CD14-positive monocyte (primary cell): ENCODE data around the gene CEP68. TPM values are rescaled to one million over a fixed set of nuclear protein-coding genes. Genes with fewer than 3 reads are reported as not detected.

Experiments
- DNase-seq, 3 donors: peaks; one replicate each; pipeline ENCODE4 v3.0.0-alpha.2; 2011 to 2022
- H2AFZ ChIP-seq: 2 replicates; pipeline ENCODE4 v1.6.0; 2012; ENCODE audit warnings: mild to moderate bottlenecking, low read depth, low read length, inconsistent platforms; ENCODE audit not compliant: insufficient read depth, poor library complexity, severe bottlenecking
- H3K27ac ChIP-seq, 2 donors: 1 replicate in 1 of 2; 2 replicates in 1 of 2; pipeline ENCODE4 v1.5.1; 2012 to 2013; ENCODE audit warnings: low read length in 2 of 2, control low read depth in 1 of 2, inconsistent platforms in 1 of 2, low read depth in 1 of 2, mild to moderate bottlenecking in 1 of 2
- H3K27me3 ChIP-seq, 2 donors: one replicate each; pipeline versions ENCODE4 v1.6.0 to v1.6.1; 2011 to 2013; ENCODE audit warnings: low read length in 2 of 2; ENCODE audit not compliant: control insufficient read depth in 2 of 2, insufficient read depth in 2 of 2
- H3K36me3 ChIP-seq, 2 donors: replicated peaks in 1 of 2; 1 replicate in 1 of 2; 2 replicates in 1 of 2; pipeline versions ENCODE4 v1.5.1 to v1.6.1; 2012 to 2013; ENCODE audit warnings: low read length in 2 of 2, control low read depth in 1 of 2, inconsistent platforms in 1 of 2, mild to moderate bottlenecking in 1 of 2; ENCODE audit not compliant: insufficient read depth in 2 of 2, control insufficient read depth in 1 of 2
- H3K4me1 ChIP-seq, 2 donors: 1 replicate in 1 of 2; 2 replicates in 1 of 2; pipeline versions ENCODE4 v1.5.1 to v1.6.1; 2012 to 2013; ENCODE audit warnings: low read length in 2 of 2, control low read depth in 1 of 2, inconsistent platforms in 1 of 2, mild to moderate bottlenecking in 1 of 2, moderate library complexity in 1 of 2; ENCODE audit not compliant: insufficient read depth in 2 of 2, control insufficient read depth in 1 of 2
- H3K4me2 ChIP-seq: replicated peaks from 2 replicates; pipeline ENCODE3; 2012; ENCODE audit warnings: low read length, moderate library complexity, mild to moderate bottlenecking; ENCODE audit not compliant: poor library complexity, severe bottlenecking; ENCODE audit errors: extremely low read depth
- H3K4me3 ChIP-seq, 3 experiments: fragments of 200-600 bp in 1 of 3; sonication (generic) in 1 of 3; replicated peaks in 1 of 3; 1 replicate in 2 of 3; 2 replicates in 1 of 3; pipeline ENCODE4 v1.5.1; 2011 to 2013; ENCODE audit warnings: low read length in 3 of 3, mild to moderate bottlenecking in 3 of 3, control low read depth in 2 of 3, low read depth in 2 of 3, inconsistent platforms in 1 of 3, moderate library complexity in 1 of 3
- H3K79me2 ChIP-seq: 2 replicates; pipeline ENCODE4 v1.6.0; 2012; ENCODE audit warnings: mild to moderate bottlenecking, control low read depth, inconsistent platforms, low read length, moderate library complexity; ENCODE audit not compliant: insufficient read depth
- H3K9ac ChIP-seq: 2 replicates; pipeline ENCODE4 v1.6.0; 2017; ENCODE audit warnings: low read length, mild to moderate bottlenecking; ENCODE audit not compliant: insufficient read depth, poor library complexity, severe bottlenecking
- H3K9me3 ChIP-seq, 2 donors: replicated peaks in 1 of 2; 1 replicate in 1 of 2; 2 replicates in 1 of 2; pipeline versions ENCODE4 v1.5.1 to v1.6.1; 2012 to 2013; ENCODE audit warnings: low read length in 2 of 2, control low read depth in 1 of 2; ENCODE audit not compliant: control insufficient read depth in 1 of 2, insufficient read depth in 1 of 2
- H4K20me1 ChIP-seq: 2 replicates; pipeline ENCODE4 v1.6.0; 2012; ENCODE audit warnings: mild to moderate bottlenecking, low read length, control low read depth, moderate library complexity; ENCODE audit not compliant: insufficient read depth
- H3K27ac Mint-ChIP-seq, 7 donors: one replicate each; pipeline ENCODE4 v1.8.0; 2020; ENCODE audit warnings: mild to moderate bottlenecking in 7 of 7, mixed read lengths in 7 of 7, moderate library complexity in 6 of 7, inconsistent platforms in 2 of 7
- H3K27me3 Mint-ChIP-seq, 3 donors: one replicate each; pipeline ENCODE4 v1.8.0; 2021 to 2022; ENCODE audit warnings: low read depth in 3 of 3, mild to moderate bottlenecking in 3 of 3, mixed read lengths in 3 of 3, moderate library complexity in 3 of 3, inconsistent platforms in 1 of 3
- H3K36me3 Mint-ChIP-seq, 2 donors: one replicate each; pipeline ENCODE4 v1.8.0; 2020; ENCODE audit warnings: mixed read lengths in 2 of 2, inconsistent platforms in 1 of 2, mild to moderate bottlenecking in 1 of 2
- H3K4me1 Mint-ChIP-seq: one replicate; pipeline ENCODE4 v1.8.0; 2020; ENCODE audit warnings: mild to moderate bottlenecking, mixed read lengths
- H3K4me3 Mint-ChIP-seq, 2 donors: one replicate each; pipeline ENCODE4 v1.8.0; 2020; ENCODE audit warnings: mild to moderate bottlenecking in 2 of 2, mixed read lengths in 2 of 2, moderate library complexity in 1 of 2
- H3K9me3 Mint-ChIP-seq, 7 donors: one replicate each; pipeline ENCODE4 v1.8.0; 2020 to 2022; ENCODE audit warnings: mixed read lengths in 7 of 7, mild to moderate bottlenecking in 6 of 7, moderate library complexity in 6 of 7, inconsistent platforms in 2 of 7
- CTCF ChIP-seq: fragments of 200-600 bp; IDR thresholded peaks from one replicate; pipeline ENCODE4 v1.8.0; 2022; ENCODE audit warnings: antibody characterized with exemption, mild to moderate bottlenecking
- WGBS: methylation state at CpG from one replicate; pipeline ENCODE4 v1.1.5; 2013; ENCODE audit warnings: missing lambda C conversion rate; ENCODE audit not compliant: insufficient coverage; 5-methylcytosine and 5-hydroxymethylcytosine counted together
- intact Hi-C, 2 donors: fragments of 100-400 bp; cut with micrococcal nuclease; formaldehyde crosslinking; loops; one replicate each; pipeline versions ENCODE4 v1.15.0 to v1.15.1; 2023
- polyA plus RNA-seq, 3 donors: library from polyadenylated mRNA; depleted of rRNA in 1 of 3; unstranded in 2 of 3; stranded (reverse) in 1 of 3; fragments of 300-500 nt in 2 of 3; fragments of >200 nt in 1 of 3; fragmentation: Illumina TruSeq in 2 of 3; gene quantifications; 1 replicate in 2 of 3; 2 replicates in 1 of 3; pipeline ENCODE4 v1.2.3, GENCODE V29; 2012 to 2021

Gene CEP68
- polyA plus RNA-seq, 3 donors = 2.5 to 6.5 (median 2.8) TPM

- Histone ChIP-seq H3K36me3 (peaks cover 18 to 41% of the 10 kb centered on the region in 2 donors), H3K79me2 (peaks cover 19% of the 10 kb centered on the region), H3K27me3 (no peaks in the 10 kb centered on the region), H4K20me1 (no peaks in the 10 kb centered on the region), H3K27ac (no peak overlapping the region), H2AFZ (no peak overlapping the region), H3K9me3 (no peaks in the 10 kb centered on the region), H3K4me1 (peaks cover 49 to 50% of the 10 kb centered on the region in 2 donors), H3K9ac (no peak overlapping the region), H3K4me2 (no peak overlapping the region), H3K4me3 (no peak overlapping the region)
- intact Hi-C loops = no loop called here
- H3K9me3 Mint-ChIP-seq = no peaks in the 10 kb centered on the region
- H3K36me3 Mint-ChIP-seq = peaks cover 44 to 56% of the 10 kb centered on the region in 2 donors
- peaks cover 56% of the 10 kb centered on the region for H3K4me1 Mint-ChIP-seq
- H3K27me3 Mint-ChIP-seq = peaks cover 0 to 1% (median 0%) of the 10 kb centered on the region in 3 donors
- TF ChIP-seq CTCF = no peak
- no peak overlapping the region for H3K4me3 Mint-ChIP-seq
- no peak for DNase-seq
- 94% methylated on average over 11 of the region's 11 CpGs for WGBS
- H3K27ac Mint-ChIP-seq = peak overlapping the region in 1 of 7 donors; percentile 58
Measured at GRCh38 chr2:65020943-65021528, 35.2 kb upstream of the CEP68 start.

- H3K27ac ChIP-seq = no peak overlapping the region
- peaks cover 18% of the 10 kb centered on the region for H3K79me2 ChIP-seq
- intact Hi-C loops = no loop called here
- no peak overlapping the region for H3K4me3 ChIP-seq
- Mint-ChIP-seq H3K9me3 (no peaks in the 10 kb centered on the region), H3K27ac (no peak overlapping the region), H3K4me3 (no peak overlapping the region), H3K4me1 (peaks cover 56% of the 10 kb centered on the region), H3K36me3 (peaks cover 44 to 50% of the 10 kb centered on the region in 2 donors), H3K27me3 (peaks cover 0 to 1% (median 0%) of the 10 kb centered on the region in 3 donors)
- DNase-seq = no peak
- no peak overlapping the region for H3K4me2 ChIP-seq
- no peaks in the 10 kb centered on the region for H3K27me3 ChIP-seq
- H4K20me1 ChIP-seq = no peaks in the 10 kb centered on the region
- peaks cover 48 to 50% of the 10 kb centered on the region in 2 donors for H3K4me1 ChIP-seq
- H3K9me3 ChIP-seq = no peaks in the 10 kb centered on the region
- H3K9ac ChIP-seq = no peak overlapping the region
- WGBS = 100% methylated on average over 2 of the region's 4 CpGs
- no peak for TF ChIP-seq CTCF
- peaks cover 18 to 41% of the 10 kb centered on the region in 2 donors for H3K36me3 ChIP-seq
- no peak overlapping the region for H2AFZ ChIP-seq
Measured at GRCh38 chr2:65021709-65022108, 34.5 kb upstream of the CEP68 start.
